IMR-90 (cell line): ENCODE results near the gene KCMF1. TPM values are rescaled to one million over a fixed set of nuclear protein-coding genes. Genes with fewer than 3 reads are reported as not detected.

ENCODE experiments used
- ATAC-seq: fragments of 200-7000 bp; cut with Tn5 transposase; 2 replicates; pipeline ENCODE4 v1.9.1; 2020; ENCODE audit warnings: low read depth, mild to moderate bottlenecking, moderate library complexity
- BruUV-seq: library from RNA; stranded (reverse); fragments of 400-500 nt; replicated peaks from 2 replicates; lab custom pipeline; 2021; lab: Mats Ljungman, UMichigan
- CTCF ChIA-PET: fragments of 300-600 bp; formaldehyde crosslinking; extraction: SDS; loops from one replicate; lab custom pipeline; 2021; ENCODE audit warnings: antibody characterized with exemption; lab: Yijun Ruan, JAX
- POLR2A ChIA-PET: fragments of 300-600 bp; sonication (Branson Sonifier 250); formaldehyde crosslinking; loops from one replicate; lab custom pipeline; 2022; ENCODE audit warnings: antibody characterized with exemption; ENCODE audit not compliant: unreplicated experiment; lab: Charles Lee
- DNase-seq: peaks from one replicate; pipeline ENCODE4 v3.0.0; 2013
- H2AFZ ChIP-seq: replicated peaks from 2 replicates; pipeline ENCODE3; 2013; ENCODE audit warnings: low read length, mild to moderate bottlenecking; ENCODE audit not compliant: poor library complexity
- H2AK5ac ChIP-seq: 2 replicates; pipeline ENCODE4 v1.6.1; 2013; ENCODE audit warnings: low read depth, low read length, inconsistent platforms
- H2AK9ac ChIP-seq: replicated peaks from 2 replicates; pipeline ENCODE3; 2013; ENCODE audit warnings: mild to moderate bottlenecking, low read depth, low read length, moderate library complexity; ENCODE audit not compliant: poor library complexity
- H2BK120ac ChIP-seq: 2 replicates; pipeline ENCODE4 v1.6.1; 2013; ENCODE audit warnings: low read depth, low read length, inconsistent platforms
- H2BK15ac ChIP-seq: 3 replicates; pipeline ENCODE4 v1.6.1; 2013; ENCODE audit warnings: low read depth, low read length, inconsistent platforms
- H2BK20ac ChIP-seq: 2 replicates; pipeline ENCODE4 v1.6.1; 2013; ENCODE audit warnings: low read depth, mild to moderate bottlenecking, inconsistent platforms, low read length, moderate library complexity
- H2BK5ac ChIP-seq: 2 replicates; pipeline ENCODE4 v1.6.1; 2013; ENCODE audit warnings: mild to moderate bottlenecking, low read depth, low read length, inconsistent platforms; ENCODE audit not compliant: poor library complexity, severe bottlenecking
- H3K14ac ChIP-seq: replicated peaks from 2 replicates; pipeline ENCODE4 v1.6.1; 2013; ENCODE audit warnings: low read depth, low read length, inconsistent platforms
- H3K18ac ChIP-seq: 2 replicates; pipeline ENCODE4 v1.6.1; 2013; ENCODE audit warnings: low read depth, low read length, control low read depth
- H3K23ac ChIP-seq: 2 replicates; pipeline ENCODE4 v1.6.1; 2013; ENCODE audit warnings: low read depth, low read length, inconsistent platforms
- H3K27ac ChIP-seq: 2 replicates; pipeline ENCODE4 v1.5.1; 2013; ENCODE audit warnings: mild to moderate bottlenecking, control low read depth, low read length; ENCODE audit not compliant: insufficient read depth
- H3K27me3 ChIP-seq: 2 replicates; pipeline ENCODE4 v1.6.1; 2013; ENCODE audit warnings: low read length; ENCODE audit not compliant: control insufficient read depth, insufficient read depth
- H3K36me3 ChIP-seq: 2 replicates; pipeline ENCODE4 v1.6.1; 2013; ENCODE audit warnings: low read length, mixed read lengths; ENCODE audit not compliant: control insufficient read depth, insufficient read depth
- H3K4ac ChIP-seq: 2 replicates; pipeline ENCODE4 v1.6.1; 2013; ENCODE audit warnings: low read depth, low read length, inconsistent platforms
- H3K4me1 ChIP-seq: 2 replicates; pipeline ENCODE4 v1.6.1; 2013; ENCODE audit warnings: low read length, mixed read lengths; ENCODE audit not compliant: control insufficient read depth, insufficient read depth
- H3K4me2 ChIP-seq: 2 replicates; pipeline ENCODE4 v1.6.1; 2013; ENCODE audit warnings: low read depth, mild to moderate bottlenecking, control low read depth, low read length, moderate library complexity
- H3K4me3 ChIP-seq: 2 replicates; pipeline ENCODE4 v1.5.1; 2013; ENCODE audit warnings: low read depth, mild to moderate bottlenecking, control low read depth, low read length, moderate library complexity; ENCODE audit not compliant: insufficient read depth
- H3K56ac ChIP-seq: 2 replicates; pipeline ENCODE4 v1.6.1; 2013; ENCODE audit warnings: low read length, inconsistent platforms; ENCODE audit not compliant: insufficient read depth; ENCODE audit errors: extremely low read depth
- H3K79me1 ChIP-seq, 2 experiments: 2 replicates each; pipeline ENCODE4 v1.6.1; 2013; ENCODE audit warnings: low read length in 2 of 2, inconsistent platforms in 1 of 2, low read depth in 1 of 2
- H3K9ac ChIP-seq: 2 replicates; pipeline ENCODE4 v1.6.1; 2013; ENCODE audit warnings: low read depth, low read length, control low read depth
- H3K9me1 ChIP-seq: 2 replicates; pipeline ENCODE4 v1.6.1; 2013; ENCODE audit warnings: low read length, inconsistent platforms; ENCODE audit not compliant: insufficient read depth
- H3K9me3 ChIP-seq: 2 replicates; pipeline ENCODE4 v1.6.1; 2013; ENCODE audit warnings: low read length; ENCODE audit not compliant: control insufficient read depth, insufficient read depth
- H4K20me1 ChIP-seq: 2 replicates; pipeline ENCODE4 v1.6.1; 2013; ENCODE audit warnings: low read length, inconsistent platforms; ENCODE audit not compliant: insufficient read depth
- H4K5ac ChIP-seq: 2 replicates; pipeline ENCODE4 v1.6.1; 2013; ENCODE audit warnings: mild to moderate bottlenecking, low read depth, low read length, control low read depth
- H4K8ac ChIP-seq, 2 experiments: 2 replicates each; pipeline ENCODE4 v1.6.1; 2013; ENCODE audit warnings: low read depth in 2 of 2, low read length in 2 of 2, control low read depth in 1 of 2, inconsistent platforms in 1 of 2
- H4K91ac ChIP-seq: 2 replicates; pipeline ENCODE4 v1.6.1; 2013; ENCODE audit warnings: low read depth, low read length, inconsistent platforms; ENCODE audit not compliant: insufficient read depth
- CHD1 ChIP-seq: IDR thresholded peaks from 2 replicates; pipeline ENCODE4 v1.6.1; 2012; ENCODE audit warnings: low read depth, low read length, improper control_type of control experiment
- POLR2A ChIP-seq: IDR thresholded peaks from 2 replicates; pipeline ENCODE4 v1.6.1; 2012; ENCODE audit warnings: mild to moderate bottlenecking, low read depth, low read length
- WGBS, 2 experiments: methylation state at CpG; one replicate each; pipeline versions ENCODE4 v1.1.5 to v1.1.7; 2013; ENCODE audit warnings: missing lambda C conversion rate in 2 of 2; ENCODE audit not compliant: insufficient read length in 1 of 2; ENCODE audit errors: extremely low coverage in 2 of 2; 5-methylcytosine and 5-hydroxymethylcytosine counted together
- dilution Hi-C: fragments of 300-500 bp; cut with HindIII; formaldehyde crosslinking; loops from one replicate; pipeline ENCODE4 v1.14.3; 2018; ENCODE audit warnings: low sequenced_read_pairs; ENCODE audit not compliant: unreplicated experiment
- in situ Hi-C: fragments of 300-500 bp; cut with MboI; formaldehyde crosslinking; loops from 3 replicates; pipeline ENCODE4 v1.14.3; 2019; ENCODE audit warnings: low sequenced_read_pairs, inconsistent platforms, mixed read lengths
- intact Hi-C: fragments of 100-400 bp; cut with micrococcal nuclease; formaldehyde crosslinking; loops from 2 replicates; pipeline ENCODE4 v1.10.0; 2022
- polyA plus RNA-seq, 3 experiments: library from polyadenylated mRNA; depleted of rRNA; stranded (reverse); fragments of >200 nt; gene quantifications; 2 replicates each; pipeline ENCODE4 v1.2.3, GENCODE V29; 2012; ENCODE audit warnings: low replicate concordance in 1 of 3
- total RNA-seq: library from RNA; depleted of rRNA; stranded (reverse); fragments of >200 nt; gene quantifications from 2 replicates; pipeline ENCODE4 v1.2.3, GENCODE V29; 2012

Gene KCMF1
- total and polyA plus RNA-seq, 2 of the 4 experiments (the other 2 are of a cell fraction): 49.9 to 108 TPM

DNA sequence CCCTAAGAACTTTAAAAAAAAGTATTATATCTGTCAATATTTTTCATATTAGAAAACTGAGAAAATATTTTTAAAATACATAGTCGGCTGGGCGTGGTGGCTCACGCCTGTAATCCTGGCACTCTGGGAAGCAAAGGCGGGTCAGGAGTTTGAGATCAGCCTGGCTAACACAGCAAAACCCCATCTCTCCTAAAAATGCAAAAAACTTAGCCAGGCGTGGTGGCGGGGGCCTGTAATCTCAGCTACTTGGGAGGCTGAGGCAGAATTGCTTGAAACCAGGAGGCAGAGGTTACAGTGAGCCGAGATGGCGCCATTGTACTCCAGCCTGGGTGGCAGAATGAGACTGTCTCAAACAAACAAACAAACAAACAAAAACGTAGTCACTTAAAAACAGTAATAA, 5.1 kb upstream of the KCMF1 start:
- ChIA-PET CTCF (interaction anchor here (0.6 kb wide), 1 partner anchor 55 kb away, joined by 4 read pairs; no protein-coding TSS in a partner anchor), POLR2A (no interaction called here)
- no peak overlapping the region for H3K4ac ChIP-seq
- H3K4me1 ChIP-seq: peaks cover 14% of the 10 kb centered on the region
- no peak overlapping the region for H2BK5ac ChIP-seq
- no peak overlapping the region for H4K91ac ChIP-seq
- H2AK9ac ChIP-seq: no peak overlapping the region
- no peak overlapping the region for H2BK120ac ChIP-seq
- H3K27ac ChIP-seq: no peak overlapping the region
- H2AK5ac ChIP-seq: no peak overlapping the region
- DNase-seq (no peak), ATAC-seq (no peak)
- intact Hi-C loops (no loop called here), in situ Hi-C loops (no loop called here), dilution Hi-C loops (no loop called here)
- peaks cover 10% of the 10 kb centered on the region for H3K36me3 ChIP-seq
- no peaks in the 10 kb centered on the region for H3K9me3 ChIP-seq
- H3K4me2 ChIP-seq: no peak overlapping the region
- H3K23ac ChIP-seq: no peak overlapping the region
- H3K9me1 ChIP-seq: peaks cover 15% of the 10 kb centered on the region
- H4K20me1 ChIP-seq: peaks cover 23% of the 10 kb centered on the region
- no peak overlapping the region for H2BK15ac ChIP-seq
- no peak overlapping the region for H3K4me3 ChIP-seq
- H3K27me3 ChIP-seq: no peaks in the 10 kb centered on the region
- H2BK20ac ChIP-seq: no peak overlapping the region
- H3K14ac ChIP-seq: no peak overlapping the region
- H3K56ac ChIP-seq: no peak overlapping the region
- no peak overlapping the region for H3K18ac ChIP-seq
- WGBS, 2 experiments: no CpG with 5 or more reads among the region's 9 CpGs
- no peak overlapping the region for H2AFZ ChIP-seq
- TF ChIP-seq CHD1: no peak
- TF ChIP-seq POLR2A: no peak
- H4K5ac ChIP-seq: no peak overlapping the region
- peaks cover 28 to 70% of the 10 kb centered on the region in 2 experiments for H3K79me1 ChIP-seq
- H3K9ac ChIP-seq: no peak overlapping the region
- H4K8ac ChIP-seq: no peak overlapping the region
- BruUV-seq: no TSS peak
